RCC 7860 (cell line): ENCODE results near the gene ENDOV.
"Not testable (repeated sequence)": the region's sequence is repeated elsewhere in the genome, so short reads cannot be mapped to it uniquely, and the experiment has no call there.

Source experiments
- DNase-seq: peaks from one replicate; pipeline ENCODE4 v3.0.0-alpha.2; 2015; ENCODE audit warnings: low spot score
- FAIRE-seq: peaks from 2 replicates; lab custom pipeline; 2012; peaks lifted over from hg19 to GRCh38; lab: Jason Lieb, UNC

ENDOV gene

DNA sequence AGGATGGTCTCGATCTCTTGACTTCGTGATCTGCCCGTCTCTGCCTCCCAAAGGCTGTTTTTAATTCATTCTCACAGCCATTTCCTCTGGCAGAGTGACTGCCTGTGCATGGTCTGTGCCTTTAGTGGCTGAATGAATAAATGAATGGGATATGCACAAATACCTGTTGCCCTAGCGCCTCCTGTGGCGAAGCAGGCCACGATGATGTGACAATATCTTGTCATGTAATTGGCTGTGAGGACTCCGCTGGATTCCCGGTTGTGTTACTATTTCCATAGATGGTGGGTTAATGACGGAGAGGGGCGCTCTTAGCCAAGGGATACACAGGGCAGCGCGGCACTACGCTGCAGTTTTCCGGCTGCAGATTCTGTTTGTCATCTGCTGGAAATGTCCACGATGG, 26.8 kb upstream of the ENDOV start:
- FAIRE-seq (no peak), DNase-seq (no peak)

- FAIRE-seq = no peak
- DNase-seq = no peak
These were observed 26.4 kb upstream of the ENDOV start for GRCh38 chr17:80388601-80389000.

- DNase-seq = no peak
- no peak for FAIRE-seq
These were observed 25.7 kb upstream of the ENDOV start for GRCh38 chr17:80389011-80389995.

GRCh38 chr17:80393241-80393890, 21.6 kb upstream of the ENDOV start:
- DNase-seq (no peak), FAIRE-seq (no peak)

DNA sequence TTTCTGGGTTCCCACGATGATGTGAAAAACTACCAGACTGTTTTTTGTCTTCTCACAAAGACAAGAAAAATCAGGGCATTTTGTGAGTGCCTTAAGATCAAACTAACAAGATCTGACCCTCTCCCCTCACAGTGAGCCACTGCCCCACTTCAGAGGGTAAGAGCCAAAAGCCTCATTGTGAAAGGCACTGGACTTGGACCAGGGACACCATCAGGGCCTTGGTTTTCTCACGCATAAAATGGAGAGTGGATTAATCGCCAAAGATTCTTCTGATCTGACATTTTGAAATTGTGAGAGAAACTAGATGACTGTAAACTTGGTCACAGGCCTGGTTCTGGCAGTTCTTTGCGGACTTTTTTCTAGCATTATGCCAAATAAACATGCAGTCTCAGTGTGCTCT, 21.0 kb upstream of the ENDOV start:
- FAIRE-seq = no peak

GRCh38 chr17:80394629-80395216, 20.2 kb upstream of the ENDOV start:
- FAIRE-seq = no peak
- DNase-seq = no peak

More for the DNA sequence above, 21.0 kb upstream of the ENDOV start:
- DNase-seq = no peak

DNA sequence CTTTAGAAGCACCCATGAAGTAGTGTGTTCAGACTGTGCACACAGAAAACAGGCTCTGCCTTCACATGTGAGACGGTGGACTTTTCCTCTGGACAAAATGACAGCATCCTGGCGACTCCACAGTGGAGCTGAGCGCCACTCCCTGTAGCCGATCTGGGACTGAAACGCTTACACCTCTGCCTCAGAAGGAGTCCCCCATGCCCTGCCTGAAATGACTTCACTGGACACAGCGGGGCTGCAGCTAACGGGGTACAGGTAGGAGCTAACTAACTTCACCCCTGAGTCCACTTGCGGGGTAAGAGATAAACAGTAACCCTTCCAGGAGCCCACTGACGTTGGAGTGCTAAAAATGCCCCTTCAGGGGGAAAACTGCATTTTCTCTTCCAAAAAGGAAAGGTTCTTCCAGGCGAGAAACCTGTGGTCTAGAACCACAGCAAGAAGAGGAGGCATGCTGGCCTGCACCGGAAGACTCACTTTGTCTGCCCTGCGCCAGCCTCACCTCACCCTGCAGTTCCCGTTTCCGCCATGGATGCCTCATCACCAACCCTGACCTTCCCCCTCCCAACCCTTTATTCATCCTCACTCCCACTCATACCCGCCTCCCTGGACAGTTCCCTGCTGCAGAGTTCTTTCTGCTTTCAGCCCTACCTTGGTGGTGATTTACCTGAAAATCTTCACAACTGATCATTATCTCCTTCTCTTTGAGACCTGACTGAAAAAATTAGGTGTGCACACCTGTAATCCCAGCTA, 19.4 kb upstream of the ENDOV start:
- FAIRE-seq = no peak
- no peak for DNase-seq

DNA sequence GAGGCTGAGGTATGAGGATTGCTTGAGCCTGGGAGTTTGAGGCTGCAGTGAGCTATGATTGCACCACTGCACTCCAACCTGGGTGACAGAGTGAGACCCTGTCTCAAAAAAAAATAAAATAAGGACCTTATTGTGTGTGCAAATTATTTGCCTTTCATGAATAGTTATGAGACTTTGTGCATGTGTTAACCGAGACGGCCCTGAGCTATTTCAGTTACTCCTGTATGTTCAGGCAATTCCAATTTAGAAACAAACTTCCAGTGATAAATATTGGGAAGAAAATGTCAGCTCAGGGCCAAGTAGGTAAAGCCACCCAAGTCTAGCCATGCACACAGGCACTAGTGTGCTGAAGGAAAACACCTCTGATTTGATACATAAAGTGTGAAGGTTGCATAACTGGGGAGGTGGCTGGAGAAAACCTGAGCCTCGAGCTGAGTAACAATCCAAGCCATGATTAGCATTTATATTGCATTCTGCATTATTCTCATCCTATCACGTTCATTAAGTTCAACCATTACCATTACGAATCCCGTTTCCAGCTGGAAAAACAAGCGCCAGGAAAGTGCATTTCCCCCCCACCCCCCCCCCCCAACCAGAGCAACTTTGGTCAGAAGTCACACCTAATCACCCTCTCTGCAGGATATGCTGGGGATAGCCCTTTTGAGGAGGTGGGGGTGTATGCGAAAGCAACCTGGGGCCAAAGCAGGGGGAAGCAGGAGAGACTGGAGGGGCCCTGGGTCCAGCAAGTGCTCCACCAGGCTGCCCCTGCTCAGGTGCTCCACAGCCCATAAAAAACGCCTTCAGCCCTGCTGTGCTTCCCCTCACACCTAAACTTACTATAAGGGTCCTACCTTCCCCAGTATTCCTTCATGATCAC, 18.6 kb upstream of the ENDOV start:
- DNase-seq = no peak
- FAIRE-seq = no peak

GRCh38 chr17:80397034-80397387, 18.0 kb upstream of the ENDOV start:
- DNase-seq = no peak
- no peak for FAIRE-seq

DNA sequence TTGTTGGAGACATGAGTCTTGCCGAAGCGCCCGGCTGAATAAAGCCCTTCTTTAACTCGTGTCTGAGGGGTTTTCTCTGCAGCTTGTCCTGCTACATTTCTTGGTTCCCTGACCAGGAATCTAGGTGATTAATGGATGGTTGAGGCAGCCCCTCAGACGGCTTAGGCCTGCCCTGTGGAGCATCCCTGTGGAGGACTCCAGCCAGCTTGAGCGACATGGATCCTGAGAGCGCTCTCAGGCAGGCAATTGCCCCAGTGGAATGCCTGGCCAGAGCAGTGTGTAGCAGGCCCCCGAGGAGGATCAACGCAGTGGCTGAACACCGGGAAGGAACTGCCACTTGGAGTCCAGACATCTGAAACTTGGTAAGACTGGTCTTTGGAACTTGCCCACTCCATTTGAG, 17.3 kb upstream of the ENDOV start:
- FAIRE-seq (no peak), DNase-seq (no peak)

GRCh38 chr17:80401086-80401485, 13.9 kb upstream of the ENDOV start:
- DNase-seq, FAIRE-seq: not testable (repeated sequence)

- FAIRE-seq, DNase-seq: not testable (repeated sequence)
These were observed 12.9 kb upstream of the ENDOV start for GRCh38 chr17:80402102-80402501.

GRCh38 chr17:80402959-80403358, 12.0 kb upstream of the ENDOV start:
- FAIRE-seq = no peak
- no peak for DNase-seq

DNA sequence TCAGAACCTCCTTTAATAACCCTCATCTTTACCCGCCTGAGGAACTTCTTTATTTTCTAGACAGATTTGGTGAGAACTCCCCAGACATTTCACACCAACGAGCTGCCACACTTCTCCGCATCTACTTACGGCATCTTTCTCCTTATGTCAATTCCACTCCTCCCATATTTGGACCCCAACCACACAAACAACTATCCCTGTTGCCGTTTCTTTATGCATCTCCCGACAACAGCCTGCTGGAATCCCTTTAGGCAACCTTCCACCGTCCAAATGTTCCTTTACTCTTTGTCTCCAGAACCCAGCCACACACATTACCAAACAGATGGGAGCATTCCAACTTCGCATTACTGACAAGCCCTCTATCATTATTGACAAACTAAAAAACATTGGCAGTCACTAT, 8.8 kb upstream of the ENDOV start:
- FAIRE-seq = no peak
- no peak for DNase-seq

- FAIRE-seq = not testable (repeated sequence)
These were observed 7.0 kb upstream of the ENDOV start for GRCh38 chr17:80407917-80408316.

DNA sequence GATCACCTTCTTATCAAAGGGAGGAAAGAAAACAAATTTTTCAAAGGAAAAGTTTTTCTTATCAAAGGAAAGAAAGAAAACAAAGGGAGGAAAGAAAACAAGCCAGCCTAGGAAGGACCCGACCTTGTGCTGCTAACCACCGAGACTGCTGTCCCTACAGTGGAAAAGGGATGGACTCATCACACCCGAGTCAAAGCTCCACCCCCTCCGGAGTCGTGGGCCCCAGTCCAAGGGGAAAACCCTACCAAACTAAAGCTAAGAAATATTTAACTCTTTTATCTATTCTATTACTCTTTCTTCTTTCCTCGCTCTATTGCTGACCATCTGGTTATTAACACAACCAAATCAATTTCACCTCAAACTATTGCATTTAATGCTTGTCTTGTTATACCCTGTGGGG, 6.1 kb upstream of the ENDOV start:
- FAIRE-seq = peak; percentile 52
- peak; percentile 9 for DNase-seq

More at GRCh38 chr17:80407917-80408316, 7.0 kb upstream of the ENDOV start:
- DNase-seq = not testable (repeated sequence)

GRCh38 chr17:80409626-80410025, 5.3 kb upstream of the ENDOV start:
- no peak for DNase-seq
- FAIRE-seq = peak; percentile 85

GRCh38 chr17:80410441-80411087, 4.4 kb upstream of the ENDOV start:
- FAIRE-seq = peak; percentile 11
- DNase-seq = not testable (repeated sequence)

DNA sequence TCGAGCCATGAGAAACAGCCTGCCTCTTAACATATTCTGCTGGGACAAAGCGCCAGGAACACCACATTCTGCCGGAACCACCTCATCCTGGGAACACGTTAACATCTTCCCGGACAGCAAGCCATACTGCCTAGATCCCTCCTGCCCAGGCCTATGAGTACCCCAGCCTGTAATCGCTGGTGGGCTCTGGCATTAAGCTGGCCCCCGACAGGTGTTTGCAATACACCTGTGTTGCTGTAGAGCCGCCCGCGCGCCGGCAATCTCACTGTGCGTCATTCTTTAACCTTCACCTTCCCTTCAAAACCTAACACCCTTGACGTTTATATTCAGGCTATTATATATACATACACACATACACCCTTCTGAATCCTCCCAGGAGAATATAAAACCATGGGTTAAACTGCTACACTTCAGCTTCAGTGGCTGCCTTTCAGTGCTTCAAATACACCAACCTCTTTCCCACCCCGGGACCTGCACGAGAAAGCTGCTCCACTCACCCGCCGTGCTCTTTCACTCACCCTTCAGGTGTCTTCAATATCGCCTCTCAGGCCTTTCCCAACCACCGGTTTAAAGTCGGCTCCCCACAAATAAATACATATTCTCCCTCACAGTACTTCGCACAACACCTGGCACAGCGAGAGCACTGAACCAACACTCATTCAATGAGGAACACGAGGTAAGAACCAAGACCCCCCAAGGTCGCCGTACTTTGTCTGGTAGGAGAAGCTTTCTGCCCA, 1.0 kb upstream of the ENDOV start:
- FAIRE-seq (no peak), DNase-seq (no peak)
